IMR-90 (cell line): ENCODE data around the gene HOATZ. TPM values are rescaled to one million over a fixed set of nuclear protein-coding genes. Genes with fewer than 3 reads are reported as not detected.

Source experiments
- ATAC-seq: fragments of 200-7000 bp; cut with Tn5 transposase; 2 replicates; pipeline ENCODE4 v1.9.1; 2020; ENCODE audit warnings: low read depth, mild to moderate bottlenecking, moderate library complexity
- BruUV-seq: library from RNA; stranded (reverse); fragments of 400-500 nt; replicated peaks from 2 replicates; lab custom pipeline; 2021; lab: Mats Ljungman, UMichigan
- CTCF ChIA-PET: fragments of 300-600 bp; formaldehyde crosslinking; extraction: SDS; loops from one replicate; lab custom pipeline; 2021; ENCODE audit warnings: antibody characterized with exemption; lab: Yijun Ruan, JAX
- POLR2A ChIA-PET: fragments of 300-600 bp; sonication (Branson Sonifier 250); formaldehyde crosslinking; loops from one replicate; lab custom pipeline; 2022; ENCODE audit warnings: antibody characterized with exemption; ENCODE audit not compliant: unreplicated experiment; lab: Charles Lee
- DNase-seq: peaks from one replicate; pipeline ENCODE4 v3.0.0; 2013
- H2AFZ ChIP-seq: replicated peaks from 2 replicates; pipeline ENCODE3; 2013; ENCODE audit warnings: low read length, mild to moderate bottlenecking; ENCODE audit not compliant: poor library complexity
- H2AK5ac ChIP-seq: 2 replicates; pipeline ENCODE4 v1.6.1; 2013; ENCODE audit warnings: low read depth, low read length, inconsistent platforms
- H2AK9ac ChIP-seq: replicated peaks from 2 replicates; pipeline ENCODE3; 2013; ENCODE audit warnings: mild to moderate bottlenecking, low read depth, low read length, moderate library complexity; ENCODE audit not compliant: poor library complexity
- H2BK120ac ChIP-seq: 2 replicates; pipeline ENCODE4 v1.6.1; 2013; ENCODE audit warnings: low read depth, low read length, inconsistent platforms
- H2BK15ac ChIP-seq: 3 replicates; pipeline ENCODE4 v1.6.1; 2013; ENCODE audit warnings: low read depth, low read length, inconsistent platforms
- H2BK20ac ChIP-seq: 2 replicates; pipeline ENCODE4 v1.6.1; 2013; ENCODE audit warnings: low read depth, mild to moderate bottlenecking, inconsistent platforms, low read length, moderate library complexity
- H2BK5ac ChIP-seq: 2 replicates; pipeline ENCODE4 v1.6.1; 2013; ENCODE audit warnings: mild to moderate bottlenecking, low read depth, low read length, inconsistent platforms; ENCODE audit not compliant: poor library complexity, severe bottlenecking
- H3K14ac ChIP-seq: replicated peaks from 2 replicates; pipeline ENCODE4 v1.6.1; 2013; ENCODE audit warnings: low read depth, low read length, inconsistent platforms
- H3K18ac ChIP-seq: 2 replicates; pipeline ENCODE4 v1.6.1; 2013; ENCODE audit warnings: low read depth, low read length, control low read depth
- H3K23ac ChIP-seq: 2 replicates; pipeline ENCODE4 v1.6.1; 2013; ENCODE audit warnings: low read depth, low read length, inconsistent platforms
- H3K27ac ChIP-seq: 2 replicates; pipeline ENCODE4 v1.5.1; 2013; ENCODE audit warnings: mild to moderate bottlenecking, control low read depth, low read length; ENCODE audit not compliant: insufficient read depth
- H3K27me3 ChIP-seq: 2 replicates; pipeline ENCODE4 v1.6.1; 2013; ENCODE audit warnings: low read length; ENCODE audit not compliant: control insufficient read depth, insufficient read depth
- H3K36me3 ChIP-seq: 2 replicates; pipeline ENCODE4 v1.6.1; 2013; ENCODE audit warnings: low read length, mixed read lengths; ENCODE audit not compliant: control insufficient read depth, insufficient read depth
- H3K4ac ChIP-seq: 2 replicates; pipeline ENCODE4 v1.6.1; 2013; ENCODE audit warnings: low read depth, low read length, inconsistent platforms
- H3K4me1 ChIP-seq: 2 replicates; pipeline ENCODE4 v1.6.1; 2013; ENCODE audit warnings: low read length, mixed read lengths; ENCODE audit not compliant: control insufficient read depth, insufficient read depth
- H3K4me2 ChIP-seq: 2 replicates; pipeline ENCODE4 v1.6.1; 2013; ENCODE audit warnings: low read depth, mild to moderate bottlenecking, control low read depth, low read length, moderate library complexity
- H3K4me3 ChIP-seq: 2 replicates; pipeline ENCODE4 v1.5.1; 2013; ENCODE audit warnings: low read depth, mild to moderate bottlenecking, control low read depth, low read length, moderate library complexity; ENCODE audit not compliant: insufficient read depth
- H3K56ac ChIP-seq: 2 replicates; pipeline ENCODE4 v1.6.1; 2013; ENCODE audit warnings: low read length, inconsistent platforms; ENCODE audit not compliant: insufficient read depth; ENCODE audit errors: extremely low read depth
- H3K79me1 ChIP-seq, 2 experiments: 2 replicates each; pipeline ENCODE4 v1.6.1; 2013; ENCODE audit warnings: low read length in 2 of 2, inconsistent platforms in 1 of 2, low read depth in 1 of 2
- H3K9ac ChIP-seq: 2 replicates; pipeline ENCODE4 v1.6.1; 2013; ENCODE audit warnings: low read depth, low read length, control low read depth
- H3K9me1 ChIP-seq: 2 replicates; pipeline ENCODE4 v1.6.1; 2013; ENCODE audit warnings: low read length, inconsistent platforms; ENCODE audit not compliant: insufficient read depth
- H3K9me3 ChIP-seq: 2 replicates; pipeline ENCODE4 v1.6.1; 2013; ENCODE audit warnings: low read length; ENCODE audit not compliant: control insufficient read depth, insufficient read depth
- H4K20me1 ChIP-seq: 2 replicates; pipeline ENCODE4 v1.6.1; 2013; ENCODE audit warnings: low read length, inconsistent platforms; ENCODE audit not compliant: insufficient read depth
- H4K5ac ChIP-seq: 2 replicates; pipeline ENCODE4 v1.6.1; 2013; ENCODE audit warnings: mild to moderate bottlenecking, low read depth, low read length, control low read depth
- H4K8ac ChIP-seq, 2 experiments: 2 replicates each; pipeline ENCODE4 v1.6.1; 2013; ENCODE audit warnings: low read depth in 2 of 2, low read length in 2 of 2, control low read depth in 1 of 2, inconsistent platforms in 1 of 2
- H4K91ac ChIP-seq: 2 replicates; pipeline ENCODE4 v1.6.1; 2013; ENCODE audit warnings: low read depth, low read length, inconsistent platforms; ENCODE audit not compliant: insufficient read depth
- BHLHE40 ChIP-seq: fragments of 150-350 bp; IDR thresholded peaks from 2 replicates; pipeline ENCODE4 v1.6.1; 2016; ENCODE audit warnings: mild to moderate bottlenecking, low read depth, low read length
- CEBPB ChIP-seq: IDR thresholded peaks from 2 replicates; pipeline ENCODE4 v1.6.1; 2012; ENCODE audit warnings: low read depth, low read length, improper control_type of control experiment
- CTCF ChIP-seq: conservative IDR thresholded peaks from 2 replicates; pipeline ENCODE4 v1.5.1; 2012; ENCODE audit warnings: mild to moderate bottlenecking, low read depth, low read length, improper control_type of control experiment
- ELK1 ChIP-seq: fragments of 150-350 bp; IDR thresholded peaks from 2 replicates; pipeline ENCODE4 v1.6.1; 2016; ENCODE audit warnings: low read depth, mild to moderate bottlenecking, low read length, moderate library complexity, borderline replicate concordance
- FOS ChIP-seq: fragments of 150-350 bp; IDR thresholded peaks from 2 replicates; pipeline ENCODE4 v1.6.1; 2016; ENCODE audit warnings: low read depth, low read length
- MAFK ChIP-seq: IDR thresholded peaks from 2 replicates; pipeline ENCODE4 v1.6.1; 2012; ENCODE audit warnings: low read depth, low read length, improper control_type of control experiment
- MAZ ChIP-seq: IDR thresholded peaks from 2 replicates; pipeline ENCODE4 v1.6.1; 2012; ENCODE audit warnings: low read depth, mild to moderate bottlenecking, low read length, improper control_type of control experiment, moderate library complexity, borderline replicate concordance
- MXI1 ChIP-seq: IDR thresholded peaks from 2 replicates; pipeline ENCODE4 v1.6.1; 2012; ENCODE audit warnings: low read depth, mild to moderate bottlenecking, low read length, moderate library complexity, borderline replicate concordance
- NFE2L2 ChIP-seq: fragments of 150-350 bp; IDR thresholded peaks from 2 replicates; pipeline ENCODE4 v1.6.1; 2016; ENCODE audit warnings: low read depth, mild to moderate bottlenecking, low read length
- POLR2A ChIP-seq: IDR thresholded peaks from 2 replicates; pipeline ENCODE4 v1.6.1; 2012; ENCODE audit warnings: mild to moderate bottlenecking, low read depth, low read length
- RAD21 ChIP-seq: IDR thresholded peaks from 2 replicates; pipeline ENCODE4 v1.6.1; 2012; ENCODE audit warnings: low read length, improper control_type of control experiment
- RCOR1 ChIP-seq: IDR thresholded peaks from 2 replicates; pipeline ENCODE4 v1.6.1; 2012; ENCODE audit warnings: mild to moderate bottlenecking, low read length, improper control_type of control experiment; ENCODE audit not compliant: insufficient replicate concordance
- SMC3 ChIP-seq: fragments of 150-350 bp; IDR thresholded peaks from 2 replicates; pipeline ENCODE4 v1.6.1; 2016; ENCODE audit warnings: low read depth, mild to moderate bottlenecking, antibody characterized with exemption, low read length, moderate library complexity
- USF2 ChIP-seq: fragments of 150-350 bp; IDR thresholded peaks from 2 replicates; pipeline ENCODE4 v1.6.1; 2017; ENCODE audit warnings: mild to moderate bottlenecking, antibody characterized with exemption, low read length, low read depth
- WGBS, 2 experiments: methylation state at CpG; one replicate each; pipeline versions ENCODE4 v1.1.5 to v1.1.7; 2013; ENCODE audit warnings: missing lambda C conversion rate in 2 of 2; ENCODE audit not compliant: insufficient read length in 1 of 2; ENCODE audit errors: extremely low coverage in 2 of 2; 5-methylcytosine and 5-hydroxymethylcytosine counted together
- dilution Hi-C: fragments of 300-500 bp; cut with HindIII; formaldehyde crosslinking; loops from one replicate; pipeline ENCODE4 v1.14.3; 2018; ENCODE audit warnings: low sequenced_read_pairs; ENCODE audit not compliant: unreplicated experiment
- in situ Hi-C: fragments of 300-500 bp; cut with MboI; formaldehyde crosslinking; loops from 3 replicates; pipeline ENCODE4 v1.14.3; 2019; ENCODE audit warnings: low sequenced_read_pairs, inconsistent platforms, mixed read lengths
- intact Hi-C: fragments of 100-400 bp; cut with micrococcal nuclease; formaldehyde crosslinking; loops from 2 replicates; pipeline ENCODE4 v1.10.0; 2022
- polyA plus RNA-seq, 3 experiments: library from polyadenylated mRNA; depleted of rRNA; stranded (reverse); fragments of >200 nt; gene quantifications; 2 replicates each; pipeline ENCODE4 v1.2.3, GENCODE V29; 2012; ENCODE audit warnings: low replicate concordance in 1 of 3
- total RNA-seq: library from RNA; depleted of rRNA; stranded (reverse); fragments of >200 nt; gene quantifications from 2 replicates; pipeline ENCODE4 v1.2.3, GENCODE V29; 2012

Gene HOATZ
- total and polyA plus RNA-seq, 2 of the 4 experiments (the other 2 are of a cell fraction) = not detected

- peak overlapping the region; percentile 29; the same call in 1 of the 2 replicates for H4K91ac ChIP-seq
- no peak overlapping the region for H3K56ac ChIP-seq
- no peaks in the 10 kb centered on the region for H3K9me3 ChIP-seq
- no peaks in the 10 kb centered on the region for H3K27me3 ChIP-seq
- H4K5ac ChIP-seq = peak overlapping the region; percentile 57; the same call in 1 of the 2 replicates
- H3K4me3 ChIP-seq = no peak overlapping the region
- H2AK5ac ChIP-seq = peak overlapping the region; percentile 14; the same call in 1 of the 2 replicates
- H3K27ac ChIP-seq = no peak overlapping the region
- no peak for TF ChIP-seq ELK1
- TF ChIP-seq CEBPB = no peak
- TF ChIP-seq MAFK = no peak
- TF ChIP-seq NFE2L2 = no peak
- no peak for TF ChIP-seq CTCF
- TF ChIP-seq SMC3 = no peak
- no peak for TF ChIP-seq MAZ
- no peak for TF ChIP-seq MXI1
- TF ChIP-seq USF2 = no peak
- no peak for TF ChIP-seq RAD21
- no peak for TF ChIP-seq FOS
- no peak for TF ChIP-seq RCOR1
- no peak for TF ChIP-seq POLR2A
- TF ChIP-seq BHLHE40 = no peak
- H2AK9ac ChIP-seq = no peak overlapping the region
- H2BK5ac ChIP-seq = peak overlapping the region; percentile 24
- H3K9me1 ChIP-seq = peaks cover 19% of the 10 kb centered on the region
- WGBS, 2 experiments = 73% methylated on average over 3 of the region's 6 CpGs; no CpG with 5 or more reads in 1 of the 2 experiments
- DNase-seq = peak; percentile 33
- H3K79me1 ChIP-seq = no peaks in the 10 kb centered on the region
- peak overlapping the region; percentile 70 for H3K4ac ChIP-seq
- H3K14ac ChIP-seq = peak overlapping the region; percentile 55
- H4K20me1 ChIP-seq = no peaks in the 10 kb centered on the region
- no peaks in the 10 kb centered on the region for H3K36me3 ChIP-seq
- CTCF ChIA-PET = interaction anchor here (0.7 kb wide), 1 partner anchor 156 kb away, joined by 3 read pairs; no protein-coding TSS in a partner anchor
- peak overlapping the region; percentile 55 for H2AFZ ChIP-seq
- H2BK120ac ChIP-seq = peak overlapping the region; percentile 75
- peaks cover 9% of the 10 kb centered on the region for H3K4me1 ChIP-seq
- dilution Hi-C loops (no loop called here), in situ Hi-C loops (no loop called here), intact Hi-C loops (no loop called here)
- POLR2A ChIA-PET = interaction anchor here (0.5 kb wide), 1 partner anchor 274 kb away, joined by 3 read pairs; no protein-coding TSS in a partner anchor
- H4K8ac ChIP-seq = 0 out of 4 replicates have a peak overlapping the region, but pooled peaks of 1 of the 2 experiments have one; percentile 36
- peak overlapping the region; percentile 69; the same call in 1 of the 2 replicates for H2BK20ac ChIP-seq
- no peak overlapping the region for H3K4me2 ChIP-seq
- BruUV-seq = no TSS peak
- peak overlapping the region; percentile 14; the same call in 1 of the 3 replicates for H2BK15ac ChIP-seq
- no peak for ATAC-seq
- H3K18ac ChIP-seq = peak overlapping the region; percentile 28; the same call in 1 of the 2 replicates
- no peak overlapping the region for H3K9ac ChIP-seq
- peak overlapping the region; percentile 56; the same call in 1 of the 2 replicates for H3K23ac ChIP-seq
Measured at GRCh38 chr11:111571829-111572501, 57.4 kb downstream of the HOATZ start.
